Measurements from ENCODE around the gene PNKP. TPM values are rescaled to one million over a fixed set of nuclear protein-coding genes. Genes with fewer than 3 reads are reported as not detected.

PNKP gene
- polyA plus RNA-seq, 1 donor from 2014 or later = 43.1 TPM

DNA sequence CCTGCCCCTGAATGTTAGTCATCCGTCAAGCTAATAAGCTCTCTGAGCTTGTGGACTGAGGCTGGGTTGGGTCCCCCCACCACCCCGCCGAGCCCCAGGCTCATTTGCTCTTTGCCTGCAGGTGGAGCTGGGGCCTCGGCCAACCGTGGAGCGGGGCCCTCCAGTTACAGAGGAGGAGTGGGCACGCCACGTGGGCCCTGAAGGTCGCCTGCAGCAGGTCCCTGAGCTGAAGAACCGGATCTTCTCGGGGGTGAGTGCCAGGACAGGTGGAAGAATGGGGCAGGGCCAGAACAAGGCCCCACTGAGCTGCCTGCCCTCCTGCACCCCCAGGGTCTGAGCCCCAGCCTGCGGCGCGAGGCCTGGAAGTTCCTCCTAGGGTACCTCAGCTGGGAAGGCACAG, 15.3 kb upstream of the PNKP start:
- no peaks in the 10 kb centered on the region for H3F3A ChIP-seq (ENCODE audit: insufficient read depth, low read length, poor library complexity, severe bottlenecking)
- H4K20me1 ChIP-seq (ENCODE audit: insufficient read depth) = no peaks in the 10 kb centered on the region
- TF ChIP-seq RAD21 (conservative IDR thresholded peaks at IDR 0.05) (no peak), SMC3 (conservative IDR thresholded peaks at IDR 0.05; ENCODE audit: poor library complexity) (no peak), POLR2AphosphoS5 (IDR thresholded peaks at IDR 0.05) (no peak), EP300 (conservative IDR thresholded peaks at IDR 0.05; ENCODE audit: poor library complexity, severe bottlenecking) (no peak), TAF1 (IDR thresholded peaks at IDR 0.05; ENCODE audit: low read depth) (no peak), EZH2 (IDR thresholded peaks at IDR 0.05; ENCODE audit: borderline replicate concordance, insufficient read depth, low read length, poor library complexity, severe bottlenecking) (no peak), MXI1 (conservative IDR thresholded peaks at IDR 0.05; ENCODE audit: poor library complexity, severe bottlenecking) (no peak)
- TF ChIP-seq, protein P1, sequence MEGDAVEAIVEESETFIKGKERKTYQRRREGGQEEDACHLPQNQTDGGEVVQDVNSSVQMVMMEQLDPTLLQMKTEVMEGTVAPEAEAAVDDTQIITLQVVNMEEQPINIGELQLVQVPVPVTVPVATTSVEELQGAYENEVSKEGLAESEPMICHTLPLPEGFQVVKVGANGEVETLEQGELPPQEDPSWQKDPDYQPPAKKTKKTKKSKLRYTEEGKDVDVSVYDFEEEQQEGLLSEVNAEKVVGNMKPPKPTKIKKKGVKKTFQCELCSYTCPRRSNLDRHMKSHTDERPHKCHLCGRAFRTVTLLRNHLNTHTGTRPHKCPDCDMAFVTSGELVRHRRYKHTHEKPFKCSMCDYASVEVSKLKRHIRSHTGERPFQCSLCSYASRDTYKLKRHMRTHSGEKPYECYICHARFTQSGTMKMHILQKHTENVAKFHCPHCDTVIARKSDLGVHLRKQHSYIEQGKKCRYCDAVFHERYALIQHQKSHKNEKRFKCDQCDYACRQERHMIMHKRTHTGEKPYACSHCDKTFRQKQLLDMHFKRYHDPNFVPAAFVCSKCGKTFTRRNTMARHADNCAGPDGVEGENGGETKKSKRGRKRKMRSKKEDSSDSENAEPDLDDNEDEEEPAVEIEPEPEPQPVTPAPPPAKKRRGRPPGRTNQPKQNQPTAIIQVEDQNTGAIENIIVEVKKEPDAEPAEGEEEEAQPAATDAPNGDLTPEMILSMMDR (IDR thresholded peaks at IDR 0.05; ENCODE audit: poor library complexity, severe bottlenecking) = no peak
- TF ChIP-seq, protein P2, sequence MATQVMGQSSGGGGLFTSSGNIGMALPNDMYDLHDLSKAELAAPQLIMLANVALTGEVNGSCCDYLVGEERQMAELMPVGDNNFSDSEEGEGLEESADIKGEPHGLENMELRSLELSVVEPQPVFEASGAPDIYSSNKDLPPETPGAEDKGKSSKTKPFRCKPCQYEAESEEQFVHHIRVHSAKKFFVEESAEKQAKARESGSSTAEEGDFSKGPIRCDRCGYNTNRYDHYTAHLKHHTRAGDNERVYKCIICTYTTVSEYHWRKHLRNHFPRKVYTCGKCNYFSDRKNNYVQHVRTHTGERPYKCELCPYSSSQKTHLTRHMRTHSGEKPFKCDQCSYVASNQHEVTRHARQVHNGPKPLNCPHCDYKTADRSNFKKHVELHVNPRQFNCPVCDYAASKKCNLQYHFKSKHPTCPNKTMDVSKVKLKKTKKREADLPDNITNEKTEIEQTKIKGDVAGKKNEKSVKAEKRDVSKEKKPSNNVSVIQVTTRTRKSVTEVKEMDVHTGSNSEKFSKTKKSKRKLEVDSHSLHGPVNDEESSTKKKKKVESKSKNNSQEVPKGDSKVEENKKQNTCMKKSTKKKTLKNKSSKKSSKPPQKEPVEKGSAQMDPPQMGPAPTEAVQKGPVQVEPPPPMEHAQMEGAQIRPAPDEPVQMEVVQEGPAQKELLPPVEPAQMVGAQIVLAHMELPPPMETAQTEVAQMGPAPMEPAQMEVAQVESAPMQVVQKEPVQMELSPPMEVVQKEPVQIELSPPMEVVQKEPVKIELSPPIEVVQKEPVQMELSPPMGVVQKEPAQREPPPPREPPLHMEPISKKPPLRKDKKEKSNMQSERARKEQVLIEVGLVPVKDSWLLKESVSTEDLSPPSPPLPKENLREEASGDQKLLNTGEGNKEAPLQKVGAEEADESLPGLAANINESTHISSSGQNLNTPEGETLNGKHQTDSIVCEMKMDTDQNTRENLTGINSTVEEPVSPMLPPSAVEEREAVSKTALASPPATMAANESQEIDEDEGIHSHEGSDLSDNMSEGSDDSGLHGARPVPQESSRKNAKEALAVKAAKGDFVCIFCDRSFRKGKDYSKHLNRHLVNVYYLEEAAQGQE (IDR thresholded peaks at IDR 0.05; ENCODE audit: borderline replicate concordance) = no peak
- H3K36me3 ChIP-seq (ENCODE audit: insufficient read depth, low read length) = peaks cover 9% of the 10 kb centered on the region
- H3K9me2 ChIP-seq (ENCODE audit: insufficient read depth, low read length) = no peaks in the 10 kb centered on the region
- H3K9ac ChIP-seq (ENCODE audit: low read length) = no peak overlapping the region
- no peak overlapping the region for H3K4me3 ChIP-seq (ENCODE audit: low read length)
- peaks cover 6% of the 10 kb centered on the region for H3K9me3 ChIP-seq (ENCODE audit: low read length)
- H3K27me3 ChIP-seq (ENCODE audit: insufficient read depth, low read depth, low read length) = no peaks in the 10 kb centered on the region
- no peak overlapping the region for H3K4me2 ChIP-seq (ENCODE audit: low read length)
- no peaks in the 10 kb centered on the region for H3K79me2 ChIP-seq (replicated peaks; ENCODE audit: insufficient read depth, low read length)
- no peak overlapping the region for H3K27ac ChIP-seq (ENCODE audit: low read length)
- H2AFZ ChIP-seq (ENCODE audit: low read depth, low read length) = no peak overlapping the region

DNA sequence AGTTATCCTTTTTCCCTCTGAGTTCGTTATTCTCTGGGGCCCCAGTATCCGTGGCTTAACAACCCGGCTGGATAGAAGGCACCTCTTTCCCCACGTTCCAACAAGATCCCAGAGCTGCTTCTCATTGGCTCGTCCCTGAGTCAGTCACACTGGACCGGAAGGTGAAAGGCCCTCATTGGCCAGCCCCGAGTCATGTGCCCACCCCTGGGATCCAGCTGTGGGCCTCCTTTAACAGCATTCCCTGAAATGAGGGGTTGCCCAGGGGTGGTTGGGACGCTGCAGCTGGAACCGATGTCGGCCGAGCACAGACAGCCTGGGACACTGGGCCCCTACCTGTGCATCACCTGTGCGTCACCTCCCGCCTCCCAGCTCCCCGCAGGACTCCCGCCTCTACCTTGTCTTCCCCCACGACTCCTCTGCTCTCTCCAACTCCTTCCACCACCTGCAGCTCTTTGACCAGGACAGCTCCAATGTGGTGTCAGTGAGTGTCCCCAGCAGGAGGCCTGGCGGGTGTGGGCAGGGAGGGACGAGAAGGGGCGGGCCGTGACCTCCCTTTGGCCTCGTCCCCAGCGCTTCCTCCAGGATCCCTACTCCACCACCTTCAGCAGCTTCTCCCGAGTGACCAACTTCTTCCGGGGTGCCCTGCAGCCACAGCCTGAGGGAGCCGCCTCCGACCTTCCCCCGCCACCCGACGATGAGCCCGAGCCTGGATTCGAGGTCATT, 14.5 kb upstream of the PNKP start:
- H3K9ac ChIP-seq (ENCODE audit: low read length) = no peak overlapping the region
- H3K27me3 ChIP-seq (ENCODE audit: insufficient read depth, low read depth, low read length) = no peaks in the 10 kb centered on the region
- H3F3A ChIP-seq (ENCODE audit: insufficient read depth, low read length, poor library complexity, severe bottlenecking) = no peaks in the 10 kb centered on the region
- H3K27ac ChIP-seq (ENCODE audit: low read length) = no peak overlapping the region
- H3K36me3 ChIP-seq (ENCODE audit: insufficient read depth, low read length) = peaks cover 9% of the 10 kb centered on the region
- no peak overlapping the region for H3K4me3 ChIP-seq (ENCODE audit: low read length)
- H2AFZ ChIP-seq (ENCODE audit: low read depth, low read length) = no peak overlapping the region
- no peaks in the 10 kb centered on the region for H3K79me2 ChIP-seq (replicated peaks; ENCODE audit: insufficient read depth, low read length)
- no peaks in the 10 kb centered on the region for H4K20me1 ChIP-seq (ENCODE audit: insufficient read depth)
- TF ChIP-seq RAD21 (conservative IDR thresholded peaks at IDR 0.05) = no peak
- no peak for TF ChIP-seq POLR2AphosphoS5 (IDR thresholded peaks at IDR 0.05)
- no peak for TF ChIP-seq MXI1 (conservative IDR thresholded peaks at IDR 0.05; ENCODE audit: poor library complexity, severe bottlenecking)
- no peak for TF ChIP-seq TAF1 (IDR thresholded peaks at IDR 0.05; ENCODE audit: low read depth)
- TF ChIP-seq, protein P2 (IDR thresholded peaks at IDR 0.05; ENCODE audit: borderline replicate concordance) = no peak
- TF ChIP-seq EP300 (conservative IDR thresholded peaks at IDR 0.05; ENCODE audit: poor library complexity, severe bottlenecking) = no peak
- TF ChIP-seq, protein P1 (IDR thresholded peaks at IDR 0.05; ENCODE audit: poor library complexity, severe bottlenecking) = no peak
- TF ChIP-seq EZH2 (IDR thresholded peaks at IDR 0.05; ENCODE audit: borderline replicate concordance, insufficient read depth, low read length, poor library complexity, severe bottlenecking) = no peak
- no peak for TF ChIP-seq SMC3 (conservative IDR thresholded peaks at IDR 0.05; ENCODE audit: poor library complexity)
- H3K9me2 ChIP-seq (ENCODE audit: insufficient read depth, low read length) = no peaks in the 10 kb centered on the region
- peaks cover 6% of the 10 kb centered on the region for H3K9me3 ChIP-seq (ENCODE audit: low read length)
- H3K4me2 ChIP-seq (ENCODE audit: low read length) = no peak overlapping the region

Data from neural cell (in vitro differentiated cells).